Esophagus muscularis mucosa (tissue), 3 donors: ENCODE results near the gene MCEMP1.

Experiments
- CTCF ChIP-seq, 3 experiments: fragments of 200-600 bp in 2 of 3; fragments of 450-650 bp in 1 of 3; sonication (generic) in 2 of 3; IDR thresholded peaks; one replicate each; pipeline ENCODE4 v1.5.1; 2017 to 2019; ENCODE audit warnings: antibody characterized with exemption in 3 of 3, mild to moderate bottlenecking in 2 of 3, moderate library complexity in 1 of 3
- POLR2A ChIP-seq: fragments of 450-650 bp; IDR thresholded peaks from one replicate; pipeline ENCODE4 v1.6.1; 2017; ENCODE audit warnings: antibody characterized with exemption, moderate library complexity, mild to moderate bottlenecking, low read depth

DNA sequence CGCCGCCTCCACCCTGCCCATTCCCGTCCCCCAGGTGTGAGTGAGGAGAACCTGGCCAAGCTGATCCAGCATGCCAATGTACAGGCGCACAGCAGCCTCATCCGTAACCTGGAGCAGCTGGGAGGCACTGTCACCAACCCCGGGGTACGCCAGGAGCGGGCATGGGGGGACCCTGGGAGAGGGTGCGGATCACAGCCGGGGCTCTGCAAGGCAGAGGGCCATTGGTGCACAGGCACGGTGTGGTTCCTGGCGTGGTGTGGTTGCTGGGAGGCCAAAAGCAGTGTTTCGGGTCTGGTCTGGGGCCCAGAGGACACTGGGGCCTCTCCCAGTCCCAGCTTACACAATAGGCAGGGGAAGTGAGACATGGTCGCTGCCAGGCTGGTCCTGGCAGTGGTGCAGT lies 31.7 kb upstream of the MCEMP1 start:
- no peak for TF ChIP-seq CTCF (IDR thresholded peaks at IDR 0.05)
- TF ChIP-seq POLR2A, result no peak
